Liver (tissue), 9 donors: Measurements from ENCODE around the gene DTX3L. TPM values are rescaled to one million over a fixed set of nuclear protein-coding genes. Genes with fewer than 3 reads are reported as not detected.

Experiments used
- DNase-seq: peaks from one replicate; pipeline ENCODE4 v3.0.0-alpha.2; 2017; ENCODE audit warnings: low spot score
- H3K27ac ChIP-seq, 2 donors: one replicate each; pipeline ENCODE4 v1.7.0; 2013; ENCODE audit warnings: inconsistent platforms in 2 of 2, low read length in 2 of 2, control low read depth in 1 of 2, low read depth in 1 of 2, mild to moderate bottlenecking in 1 of 2
- H3K27me3 ChIP-seq, 4 donors: one replicate each; pipeline versions ENCODE4 v1.6.1 to v1.7.0; 2013; ENCODE audit warnings: low read length in 3 of 4, inconsistent platforms in 1 of 4, mild to moderate bottlenecking in 1 of 4, moderate library complexity in 1 of 4; ENCODE audit not compliant: control insufficient read depth in 4 of 4, insufficient read depth in 4 of 4
- H3K36me3 ChIP-seq, 4 donors: one replicate each; pipeline versions ENCODE4 v1.6.1 to v1.7.0; 2013; ENCODE audit warnings: low read length in 3 of 4, mild to moderate bottlenecking in 3 of 4, low read depth in 1 of 4, moderate library complexity in 1 of 4; ENCODE audit not compliant: control insufficient read depth in 4 of 4, insufficient read depth in 3 of 4
- H3K4me1 ChIP-seq, 4 donors: one replicate each; pipeline versions ENCODE4 v1.6.1 to v1.7.0; 2013; ENCODE audit warnings: low read length in 3 of 4, mild to moderate bottlenecking in 3 of 4, moderate library complexity in 1 of 4; ENCODE audit not compliant: control insufficient read depth in 4 of 4, insufficient read depth in 4 of 4
- H3K4me3 ChIP-seq, 3 donors: one replicate each; pipeline versions ENCODE4 v1.6.1 to v1.7.0; 2013; ENCODE audit warnings: low read length in 3 of 3, control low read depth in 1 of 3, low read depth in 1 of 3, mild to moderate bottlenecking in 1 of 3
- H3K9ac ChIP-seq, 2 donors: one replicate each; pipeline ENCODE4 v1.7.0; 2013; ENCODE audit warnings: low read length in 2 of 2, mild to moderate bottlenecking in 2 of 2, moderate library complexity in 2 of 2, control low read depth in 1 of 2, low read depth in 1 of 2
- H3K9me3 ChIP-seq, 4 donors: one replicate each; pipeline versions ENCODE4 v1.6.1 to v1.7.0; 2013; ENCODE audit warnings: low read length in 3 of 4; ENCODE audit not compliant: control insufficient read depth in 4 of 4
- EGR1 ChIP-seq, 2 donors: IDR thresholded peaks; 2 replicates each; pipeline ENCODE4 v1.6.1; 2016 to 2018; ENCODE audit warnings: antibody characterized with exemption in 2 of 2, low read depth in 2 of 2
- FOXA1 ChIP-seq: IDR thresholded peaks from 2 replicates; pipeline ENCODE4 v1.6.1; 2016; ENCODE audit warnings: antibody characterized with exemption
- FOXA2 ChIP-seq: IDR thresholded peaks from 2 replicates; pipeline ENCODE4 v1.6.1; 2016; ENCODE audit warnings: antibody characterized with exemption
- GABPA ChIP-seq, 2 donors: IDR thresholded peaks in 1 of 2; conservative IDR thresholded peaks in 1 of 2; 2 replicates each; pipeline ENCODE4 v1.6.1; 2016; ENCODE audit warnings: antibody characterized with exemption in 2 of 2, mild to moderate bottlenecking in 1 of 2, moderate library complexity in 1 of 2
- HNF4A ChIP-seq, 2 donors: conservative IDR thresholded peaks; 2 replicates each; pipeline ENCODE4 v1.6.1; 2016; ENCODE audit warnings: antibody characterized with exemption in 2 of 2, mild to moderate bottlenecking in 2 of 2
- HNF4G ChIP-seq: IDR thresholded peaks from 2 replicates; pipeline ENCODE4 v1.6.1; 2016; ENCODE audit warnings: antibody characterized with exemption
- JUND ChIP-seq, 2 donors: IDR thresholded peaks; 2 replicates each; pipeline ENCODE4 v1.6.1; 2016; ENCODE audit warnings: antibody characterized with exemption in 2 of 2
- NR2F2 ChIP-seq: IDR thresholded peaks from 2 replicates; pipeline ENCODE4 v1.6.1; 2016; ENCODE audit warnings: antibody characterized with exemption
- RAD21 ChIP-seq, 2 donors: IDR thresholded peaks; 2 replicates each; pipeline ENCODE4 v1.6.1; 2016; ENCODE audit warnings: antibody characterized with exemption in 2 of 2, mild to moderate bottlenecking in 2 of 2
- RXRA ChIP-seq, 2 donors: IDR thresholded peaks; 2 replicates each; pipeline ENCODE4 v1.6.1; 2017 to 2018; ENCODE audit warnings: antibody characterized with exemption in 2 of 2, mild to moderate bottlenecking in 1 of 2
- SP1 ChIP-seq: IDR thresholded peaks from 2 replicates; pipeline ENCODE4 v1.6.1; 2018; ENCODE audit warnings: antibody characterized with exemption, mild to moderate bottlenecking
- TAF1 ChIP-seq: conservative IDR thresholded peaks from 2 replicates; pipeline ENCODE4 v1.6.1; 2016; ENCODE audit warnings: antibody characterized with exemption, mild to moderate bottlenecking
- YY1 ChIP-seq: IDR thresholded peaks from 2 replicates; pipeline ENCODE4 v1.6.1; 2016; ENCODE audit warnings: antibody characterized with exemption, mild to moderate bottlenecking
- WGBS: extraction: QIAGEN DNeasy Blood & Tissue Kit; methylation state at CpG from one replicate; pipeline ENCODE4 v1.1.7; 2013; 5-methylcytosine and 5-hydroxymethylcytosine counted together
- polyA plus RNA-seq, 2 donors: library from polyadenylated mRNA; stranded (reverse) in 1 of 2; unstranded in 1 of 2; fragments of 200-250 nt in 1 of 2; fragments of >200 nt in 1 of 2; fragmentation: Nextera tagmentation in 1 of 2; extraction: Ambion mirVana in 1 of 2; gene quantifications; one replicate each; pipeline versions ENCODE4 v1.2.1 to v1.2.3, GENCODE V29; 2013 to 2015
- total RNA-seq, 2 donors: library from RNA; depleted of rRNA; stranded (reverse); fragments of >200 nt; gene quantifications; one replicate each; pipeline ENCODE4 v1.2.3, GENCODE V29; 2014
- TF ChIP-seq, protein P1 (sequence below): fragments of 150-350 bp; IDR thresholded peaks from 2 replicates; pipeline ENCODE4 v1.5.1; 2017; ENCODE audit warnings: improper control_type of control experiment, low read depth, low read length; ENCODE audit not compliant: missing input control
- TF ChIP-seq, protein P2 (sequence below): IDR thresholded peaks from 2 replicates; pipeline ENCODE4 v1.6.1; 2016; ENCODE audit warnings: antibody characterized with exemption
- TF ChIP-seq, protein P3 (sequence below): IDR thresholded peaks from 2 replicates; pipeline ENCODE4 v1.6.1; 2016; ENCODE audit warnings: antibody characterized with exemption
- TF ChIP-seq, protein P4 (sequence below): IDR thresholded peaks from 2 replicates; pipeline ENCODE4 v1.6.1; 2016; ENCODE audit warnings: antibody characterized with exemption
- TF ChIP-seq, protein P5 (sequence below): IDR thresholded peaks from 2 replicates; pipeline ENCODE4 v1.6.1; 2016; ENCODE audit warnings: antibody characterized with exemption, mild to moderate bottlenecking
- donor health status: healthy.
- donor health status: healthy.
- donor health status: healthy.
- donor health status: healthy.
- donor health status: healthy.

DTX3L gene
- total and polyA plus RNA-seq, 4 donors, result 16.9 to 44.5 (median 23.5) TPM

DNA sequence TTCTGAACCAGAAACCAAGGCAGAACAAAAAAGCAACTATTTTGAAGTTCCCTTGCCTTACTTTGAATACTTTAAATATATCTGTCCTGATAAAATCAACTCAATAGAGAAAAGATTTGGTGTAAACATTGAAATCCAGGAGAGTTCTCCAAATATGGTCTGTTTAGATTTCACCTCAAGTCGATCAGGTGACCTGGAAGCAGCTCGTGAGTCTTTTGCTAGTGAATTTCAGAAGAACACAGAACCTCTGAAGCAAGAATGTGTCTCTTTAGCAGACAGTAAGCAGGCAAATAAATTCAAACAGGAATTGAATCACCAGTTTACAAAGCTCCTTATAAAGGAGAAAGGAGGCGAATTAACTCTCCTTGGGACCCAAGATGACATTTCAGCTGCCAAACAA lies 4.6 kb downstream of the DTX3L start:
- H3K9ac ChIP-seq, result peak overlapping the region in 1 of 2 donors; percentile 60
- DNase-seq, result no peak
- H3K4me1 ChIP-seq, result peaks cover 16 to 60% (median 30%) of the 10 kb centered on the region in 4 donors
- peak overlapping the region; percentile 39 to 77 for H3K27ac ChIP-seq
- peaks cover 5 to 40% (median 35%) of the 10 kb centered on the region in 4 donors for H3K36me3 ChIP-seq
- H3K4me3 ChIP-seq, result no peak overlapping the region
- peak; percentile 14 to 20 for TF ChIP-seq RXRA (IDR thresholded peaks at IDR 0.05)
- no peak for TF ChIP-seq NR2F2
- no peak for TF ChIP-seq GABPA (IDR thresholded peaks at IDR 0.05 in 1 of 2, conservative IDR thresholded peaks at IDR 0.05 in 1 of 2)
- no peak for TF ChIP-seq HNF4G
- TF ChIP-seq, protein P1, sequence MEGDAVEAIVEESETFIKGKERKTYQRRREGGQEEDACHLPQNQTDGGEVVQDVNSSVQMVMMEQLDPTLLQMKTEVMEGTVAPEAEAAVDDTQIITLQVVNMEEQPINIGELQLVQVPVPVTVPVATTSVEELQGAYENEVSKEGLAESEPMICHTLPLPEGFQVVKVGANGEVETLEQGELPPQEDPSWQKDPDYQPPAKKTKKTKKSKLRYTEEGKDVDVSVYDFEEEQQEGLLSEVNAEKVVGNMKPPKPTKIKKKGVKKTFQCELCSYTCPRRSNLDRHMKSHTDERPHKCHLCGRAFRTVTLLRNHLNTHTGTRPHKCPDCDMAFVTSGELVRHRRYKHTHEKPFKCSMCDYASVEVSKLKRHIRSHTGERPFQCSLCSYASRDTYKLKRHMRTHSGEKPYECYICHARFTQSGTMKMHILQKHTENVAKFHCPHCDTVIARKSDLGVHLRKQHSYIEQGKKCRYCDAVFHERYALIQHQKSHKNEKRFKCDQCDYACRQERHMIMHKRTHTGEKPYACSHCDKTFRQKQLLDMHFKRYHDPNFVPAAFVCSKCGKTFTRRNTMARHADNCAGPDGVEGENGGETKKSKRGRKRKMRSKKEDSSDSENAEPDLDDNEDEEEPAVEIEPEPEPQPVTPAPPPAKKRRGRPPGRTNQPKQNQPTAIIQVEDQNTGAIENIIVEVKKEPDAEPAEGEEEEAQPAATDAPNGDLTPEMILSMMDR, result no peak
- peak; percentile 52 for TF ChIP-seq FOXA2
- peak; percentile 26 for TF ChIP-seq YY1
- no peak for TF ChIP-seq TAF1
- TF ChIP-seq, protein P2, sequence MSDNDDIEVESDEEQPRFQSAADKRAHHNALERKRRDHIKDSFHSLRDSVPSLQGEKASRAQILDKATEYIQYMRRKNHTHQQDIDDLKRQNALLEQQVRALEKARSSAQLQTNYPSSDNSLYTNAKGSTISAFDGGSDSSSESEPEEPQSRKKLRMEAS, result no peak
- peak in 1 of 2 donors; percentile 28 for TF ChIP-seq HNF4A (conservative IDR thresholded peaks at IDR 0.05)
- TF ChIP-seq, protein P3, sequence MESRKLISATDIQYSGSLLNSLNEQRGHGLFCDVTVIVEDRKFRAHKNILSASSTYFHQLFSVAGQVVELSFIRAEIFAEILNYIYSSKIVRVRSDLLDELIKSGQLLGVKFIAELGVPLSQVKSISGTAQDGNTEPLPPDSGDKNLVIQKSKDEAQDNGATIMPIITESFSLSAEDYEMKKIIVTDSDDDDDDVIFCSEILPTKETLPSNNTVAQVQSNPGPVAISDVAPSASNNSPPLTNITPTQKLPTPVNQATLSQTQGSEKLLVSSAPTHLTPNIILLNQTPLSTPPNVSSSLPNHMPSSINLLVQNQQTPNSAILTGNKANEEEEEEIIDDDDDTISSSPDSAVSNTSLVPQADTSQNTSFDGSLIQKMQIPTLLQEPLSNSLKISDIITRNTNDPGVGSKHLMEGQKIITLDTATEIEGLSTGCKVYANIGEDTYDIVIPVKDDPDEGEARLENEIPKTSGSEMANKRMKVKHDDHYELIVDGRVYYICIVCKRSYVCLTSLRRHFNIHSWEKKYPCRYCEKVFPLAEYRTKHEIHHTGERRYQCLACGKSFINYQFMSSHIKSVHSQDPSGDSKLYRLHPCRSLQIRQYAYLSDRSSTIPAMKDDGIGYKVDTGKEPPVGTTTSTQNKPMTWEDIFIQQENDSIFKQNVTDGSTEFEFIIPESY, result no peak
- no peak for TF ChIP-seq FOXA1
- TF ChIP-seq, protein P4, sequence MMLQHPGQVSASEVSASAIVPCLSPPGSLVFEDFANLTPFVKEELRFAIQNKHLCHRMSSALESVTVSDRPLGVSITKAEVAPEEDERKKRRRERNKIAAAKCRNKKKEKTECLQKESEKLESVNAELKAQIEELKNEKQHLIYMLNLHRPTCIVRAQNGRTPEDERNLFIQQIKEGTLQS, result no peak
- no peak for TF ChIP-seq EGR1 (IDR thresholded peaks at IDR 0.05; ENCODE audit: low read depth in 2 of 2)
- TF ChIP-seq JUND (IDR thresholded peaks at IDR 0.05), result peak in 1 of 2 donors; percentile 50
- TF ChIP-seq, protein P5, sequence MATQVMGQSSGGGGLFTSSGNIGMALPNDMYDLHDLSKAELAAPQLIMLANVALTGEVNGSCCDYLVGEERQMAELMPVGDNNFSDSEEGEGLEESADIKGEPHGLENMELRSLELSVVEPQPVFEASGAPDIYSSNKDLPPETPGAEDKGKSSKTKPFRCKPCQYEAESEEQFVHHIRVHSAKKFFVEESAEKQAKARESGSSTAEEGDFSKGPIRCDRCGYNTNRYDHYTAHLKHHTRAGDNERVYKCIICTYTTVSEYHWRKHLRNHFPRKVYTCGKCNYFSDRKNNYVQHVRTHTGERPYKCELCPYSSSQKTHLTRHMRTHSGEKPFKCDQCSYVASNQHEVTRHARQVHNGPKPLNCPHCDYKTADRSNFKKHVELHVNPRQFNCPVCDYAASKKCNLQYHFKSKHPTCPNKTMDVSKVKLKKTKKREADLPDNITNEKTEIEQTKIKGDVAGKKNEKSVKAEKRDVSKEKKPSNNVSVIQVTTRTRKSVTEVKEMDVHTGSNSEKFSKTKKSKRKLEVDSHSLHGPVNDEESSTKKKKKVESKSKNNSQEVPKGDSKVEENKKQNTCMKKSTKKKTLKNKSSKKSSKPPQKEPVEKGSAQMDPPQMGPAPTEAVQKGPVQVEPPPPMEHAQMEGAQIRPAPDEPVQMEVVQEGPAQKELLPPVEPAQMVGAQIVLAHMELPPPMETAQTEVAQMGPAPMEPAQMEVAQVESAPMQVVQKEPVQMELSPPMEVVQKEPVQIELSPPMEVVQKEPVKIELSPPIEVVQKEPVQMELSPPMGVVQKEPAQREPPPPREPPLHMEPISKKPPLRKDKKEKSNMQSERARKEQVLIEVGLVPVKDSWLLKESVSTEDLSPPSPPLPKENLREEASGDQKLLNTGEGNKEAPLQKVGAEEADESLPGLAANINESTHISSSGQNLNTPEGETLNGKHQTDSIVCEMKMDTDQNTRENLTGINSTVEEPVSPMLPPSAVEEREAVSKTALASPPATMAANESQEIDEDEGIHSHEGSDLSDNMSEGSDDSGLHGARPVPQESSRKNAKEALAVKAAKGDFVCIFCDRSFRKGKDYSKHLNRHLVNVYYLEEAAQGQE, result peak; percentile 61
- TF ChIP-seq SP1, result no peak
- no peak for TF ChIP-seq RAD21 (IDR thresholded peaks at IDR 0.05)
- WGBS, result 46% methylated on average over 3 of the region's 3 CpGs
- H3K9me3 ChIP-seq, result no peaks in the 10 kb centered on the region
- H3K27me3 ChIP-seq, result no peaks in the 10 kb centered on the region
